ENCODE measurements around the gene HERC4.

GRCh38 chr10:68053553-68053952 is 21.5 kb downstream of the HERC4 start:
- TF ChIP-seq SIN3A (IDR thresholded peaks at IDR 0.05; ENCODE audit: borderline replicate concordance, insufficient read depth, low read length) (no peak), POLR2AphosphoS5 (IDR thresholded peaks at IDR 0.05; ENCODE audit: low read depth, low read length) (no peak), FOXP2 (optimal IDR thresholded peaks at IDR 0.05; ENCODE audit: borderline replicate concordance, extremely low read depth, extremely low read length, insufficient read depth) (no peak)
